NOMO-1 treated with dmso at 0.1 percent for 144 hours (cell line): Measurements from ENCODE around the gene BMP6.

Source experiments
- DNase-seq: peaks from one replicate; lab custom pipeline; 2025; ENCODE audit not compliant: unreplicated experiment; lab: John Stamatoyannopoulos, UW

The BMP6 gene

GRCh38 chr6:7747016-7747415 is 21.1 kb downstream of the BMP6 start:
- no peak for DNase-seq

GRCh38 chr6:7747433-7747832 is 21.5 kb downstream of the BMP6 start:
- no peak for DNase-seq

DNA sequence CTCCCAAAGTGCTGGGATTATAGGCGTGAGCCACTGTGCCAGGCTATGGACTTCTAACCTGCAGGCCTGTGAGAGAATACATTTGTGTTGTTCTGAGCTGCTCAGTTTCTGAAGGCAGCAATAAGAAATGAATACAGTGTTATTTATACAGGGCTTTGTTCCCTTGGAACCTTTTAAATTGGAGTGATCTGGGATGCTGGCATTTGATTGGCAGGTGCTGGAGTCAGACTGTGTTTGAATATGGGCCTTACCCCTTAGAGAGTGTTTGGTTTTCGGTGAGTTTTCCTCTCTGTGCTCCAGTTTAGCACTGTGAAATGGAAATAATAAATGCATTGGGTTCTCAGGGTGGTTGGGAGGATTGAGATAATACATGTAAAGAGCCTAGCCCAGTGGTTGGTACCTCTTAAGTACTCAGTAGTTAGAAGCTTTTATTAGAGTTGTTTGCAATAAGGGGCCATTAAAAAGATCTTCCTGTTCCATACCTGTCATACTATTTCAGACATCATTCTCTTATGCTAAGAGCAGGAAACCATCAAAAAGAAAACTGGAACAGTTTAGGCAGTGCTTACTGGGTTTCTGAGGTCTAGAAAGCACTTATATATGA is 22.1 kb downstream of the BMP6 start:
- no peak for DNase-seq

DNA sequence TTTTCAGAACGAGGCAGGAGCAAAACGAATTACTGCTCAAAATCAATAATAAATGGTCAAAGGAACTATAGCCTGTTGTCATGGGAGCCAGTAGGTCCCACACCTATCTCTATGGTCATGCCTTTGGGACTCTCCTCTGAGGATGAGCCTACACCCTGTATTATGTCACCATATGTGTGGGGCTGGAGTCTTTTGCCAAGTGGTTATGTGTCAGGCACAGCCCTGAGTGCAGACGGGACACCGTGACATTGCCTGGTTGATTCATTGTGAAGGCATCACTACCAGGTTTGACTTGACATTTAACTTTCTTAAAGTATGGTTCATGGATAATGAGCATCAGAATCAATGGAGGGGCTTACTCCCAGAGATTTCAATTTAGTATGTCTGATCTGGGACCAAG is 23.6 kb downstream of the BMP6 start:
- no peak for DNase-seq

- DNase-seq = peak; percentile 55
Measured at GRCh38 chr6:7750197-7750596, 24.3 kb downstream of the BMP6 start.

DNA sequence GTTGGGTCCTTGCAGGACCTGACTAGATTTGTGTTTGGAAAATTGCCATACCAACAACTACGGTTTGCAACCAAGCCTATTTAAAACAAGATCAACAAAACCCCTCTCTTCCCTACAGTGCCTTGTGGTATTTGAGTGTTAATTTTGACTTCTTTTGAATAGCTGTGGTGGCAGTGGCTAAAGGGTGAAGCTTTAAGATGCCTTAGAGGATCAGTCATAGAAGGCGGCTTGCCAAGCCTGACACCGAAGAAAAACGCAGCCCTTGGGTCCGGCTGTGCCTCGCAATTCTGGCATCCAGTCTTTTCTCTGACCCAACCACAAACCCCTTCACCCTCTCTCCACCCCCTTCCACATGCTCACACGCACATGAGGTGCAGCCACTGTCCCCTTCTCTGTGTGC is 32.6 kb downstream of the BMP6 start:
- no peak for DNase-seq

- DNase-seq = no peak
Measured at GRCh38 chr6:7759320-7759719, 33.4 kb downstream of the BMP6 start.

GRCh38 chr6:7761051-7761450 is 35.2 kb downstream of the BMP6 start:
- DNase-seq = no peak

DNA sequence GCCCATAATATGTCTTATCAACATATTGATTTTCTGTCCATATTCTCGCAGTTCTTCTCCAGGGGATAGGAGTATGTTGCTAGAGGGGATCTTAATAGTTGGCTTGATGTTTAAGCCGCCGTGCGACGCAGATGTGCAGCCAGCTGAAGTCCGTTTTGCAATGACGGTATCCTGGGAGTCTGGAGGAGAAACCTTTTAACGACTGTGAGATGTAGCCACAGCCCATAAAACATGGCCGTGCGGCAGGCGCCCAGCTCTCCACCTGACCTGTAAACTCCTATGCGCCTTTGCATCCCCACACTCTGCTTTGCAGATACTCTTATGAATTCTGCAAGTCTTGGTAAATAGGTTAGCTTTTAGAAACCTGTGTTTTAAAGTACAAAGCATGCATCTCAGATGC is 36.9 kb downstream of the BMP6 start:
- no peak for DNase-seq

DNA sequence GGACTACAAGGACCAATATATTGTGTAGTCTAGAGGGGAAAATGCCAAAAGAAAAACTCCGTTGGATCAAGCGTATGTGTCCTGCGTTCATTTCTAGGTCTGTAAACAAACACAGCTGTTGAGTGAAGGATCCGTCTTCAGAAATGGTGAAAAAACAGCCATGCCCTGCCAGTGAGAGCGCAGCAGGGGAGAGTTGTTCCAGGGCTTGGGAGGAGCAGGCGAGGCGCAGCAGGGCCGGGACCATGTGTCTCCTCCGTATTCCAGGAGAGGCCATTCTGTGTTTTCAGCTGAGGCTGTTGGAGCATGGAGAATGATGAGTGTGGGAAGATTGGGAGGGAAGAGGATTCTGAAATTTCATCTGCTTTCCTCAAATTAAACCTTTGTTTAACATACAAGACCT is 38.0 kb downstream of the BMP6 start:
- DNase-seq = no peak

DNA sequence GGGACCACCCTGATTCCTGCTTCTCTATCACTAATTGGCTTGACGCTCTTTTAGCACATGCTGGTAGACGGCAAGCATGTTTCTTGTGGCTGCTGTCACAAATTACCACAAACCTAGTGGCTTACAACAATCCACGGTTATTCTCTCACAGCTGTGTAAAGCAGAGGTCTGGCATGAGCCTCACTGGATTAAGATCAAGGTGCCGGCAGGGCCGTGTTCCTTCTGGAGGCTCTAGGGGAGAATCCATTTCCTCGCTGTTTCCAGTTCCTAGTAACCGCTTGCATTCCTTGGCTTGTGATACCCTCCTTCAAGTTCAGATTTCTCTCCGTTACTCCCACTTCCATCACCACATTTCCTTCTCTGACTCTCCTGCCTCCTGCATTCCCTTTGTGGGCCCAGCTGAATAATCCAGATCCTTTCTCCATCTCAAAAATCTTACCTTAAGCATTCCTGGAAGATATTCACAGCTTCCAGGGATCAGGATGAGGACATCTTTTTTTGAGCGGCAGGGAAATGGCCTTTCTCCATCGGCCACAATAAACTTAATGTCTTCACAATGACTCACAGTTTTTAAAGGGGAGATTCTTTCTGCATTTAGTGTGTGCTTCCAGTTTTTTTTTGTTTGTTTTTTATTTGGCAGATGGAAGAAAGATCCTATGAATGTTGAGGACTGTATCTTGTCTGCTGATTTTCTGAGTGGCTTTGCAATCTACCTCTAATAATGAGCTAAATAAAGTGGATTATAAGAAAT is 39.9 kb downstream of the BMP6 start:
- no peak for DNase-seq

- no peak for DNase-seq
Measured at GRCh38 chr6:7769702-7770101, 43.8 kb downstream of the BMP6 start.

GRCh38 chr6:7770111-7770510 is 44.2 kb downstream of the BMP6 start:
- no peak for DNase-seq

DNA sequence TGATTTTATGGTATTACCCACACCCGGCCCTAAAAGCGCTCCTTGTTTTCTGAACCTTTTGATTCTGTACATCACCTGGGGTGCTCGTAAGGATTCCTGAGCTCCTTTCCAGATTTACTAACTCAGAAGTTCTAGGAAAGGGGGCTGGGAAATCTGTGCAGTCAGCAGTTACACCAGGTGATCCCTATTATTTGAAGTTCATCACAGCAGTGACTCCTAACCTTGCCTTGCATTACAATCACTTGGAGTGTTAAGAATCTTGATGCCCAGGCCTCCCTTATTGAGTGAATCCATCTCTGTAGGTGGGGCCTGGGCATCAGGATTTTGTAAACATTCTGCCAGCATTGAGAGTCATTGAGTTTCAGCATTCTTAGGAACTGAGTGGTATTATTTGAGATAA is 44.7 kb downstream of the BMP6 start:
- no peak for DNase-seq

GRCh38 chr6:7773322-7773721 is 47.4 kb downstream of the BMP6 start:
- DNase-seq = no peak

DNA sequence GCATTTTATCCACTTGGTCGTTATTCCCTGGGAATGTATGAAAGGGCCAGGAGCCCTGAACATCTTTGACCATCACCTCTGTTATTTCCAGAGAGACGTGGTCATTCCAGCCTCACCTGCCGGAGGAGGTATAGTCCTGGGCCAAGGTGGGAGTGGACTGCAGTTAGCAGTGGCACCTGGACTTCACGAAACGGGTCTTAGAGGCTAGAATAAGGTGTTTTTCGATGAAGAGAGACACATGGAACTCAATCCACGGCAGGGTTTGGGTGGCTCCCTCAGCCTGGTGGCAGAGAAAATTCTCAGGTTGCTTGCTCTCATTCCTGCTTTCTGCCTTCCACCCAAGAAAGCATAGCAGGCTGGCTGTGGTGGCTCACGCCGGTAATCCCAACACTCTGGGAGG is 48.0 kb downstream of the BMP6 start:
- no peak for DNase-seq

- DNase-seq = no peak
Measured at GRCh38 chr6:7776509-7776908, 50.6 kb downstream of the BMP6 start.

DNA sequence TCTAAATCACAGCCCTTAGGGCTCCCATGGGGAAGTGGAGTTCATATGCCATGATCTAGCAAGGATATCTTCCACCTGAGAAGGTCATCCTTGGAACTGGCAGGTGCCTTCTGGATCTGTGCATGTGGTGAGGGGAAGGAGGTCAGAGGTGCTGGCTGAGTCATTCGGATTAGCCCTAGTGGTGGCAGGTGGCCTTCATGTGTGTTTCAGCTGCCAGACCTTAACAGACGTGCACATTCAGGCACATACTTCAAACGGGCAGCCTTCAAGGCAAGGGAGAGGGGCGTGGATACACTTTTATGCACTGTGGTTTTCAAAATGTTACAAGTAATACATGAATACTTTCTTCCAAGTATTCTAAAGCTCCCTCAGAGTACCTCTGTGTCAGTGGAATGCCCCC is 51.2 kb downstream of the BMP6 start:
- DNase-seq = no peak

- DNase-seq = no peak
Measured at GRCh38 chr6:7781240-7781639, 55.3 kb downstream of the BMP6 start.

GRCh38 chr6:7784248-7784647 is 58.3 kb downstream of the BMP6 start:
- DNase-seq = no peak

GRCh38 chr6:7784706-7785105 is 58.8 kb downstream of the BMP6 start:
- DNase-seq = peak; percentile 52

DNA sequence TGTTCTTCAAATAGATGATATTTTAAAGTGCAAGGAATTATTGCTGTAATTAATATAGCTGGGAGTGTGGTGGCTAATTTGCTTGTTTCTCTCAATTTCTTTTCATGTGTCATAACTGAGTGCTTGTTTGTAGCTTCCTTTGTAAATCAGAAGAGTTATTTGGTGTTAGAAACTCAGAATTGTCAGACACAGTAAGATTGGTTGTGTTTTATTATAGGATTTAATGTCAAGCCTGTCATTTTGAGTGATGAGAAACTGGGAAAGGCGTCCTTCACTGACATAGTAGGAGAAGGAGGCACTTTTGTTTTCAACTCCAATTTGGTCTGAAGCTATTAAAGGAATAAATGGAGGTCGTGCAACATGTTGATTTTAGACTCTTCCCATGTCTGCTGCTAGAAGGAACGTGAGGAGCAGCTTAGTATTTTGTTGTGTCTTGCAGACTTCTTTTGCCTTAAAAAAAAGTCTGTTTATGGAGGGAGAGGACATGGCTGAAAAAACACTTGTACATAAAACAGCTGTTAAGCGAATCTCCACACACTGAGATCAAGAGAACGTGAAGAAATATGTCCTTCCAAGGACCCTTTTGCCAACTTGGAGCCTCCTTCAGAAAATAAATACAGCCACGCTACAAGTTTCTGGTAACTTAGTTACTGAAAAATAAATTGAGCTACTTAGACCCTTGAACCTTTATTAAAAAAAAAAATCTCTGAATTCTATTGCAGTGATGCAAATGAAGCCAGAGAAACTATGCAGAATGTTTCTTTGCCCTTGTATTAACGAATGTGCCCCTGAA is 59.5 kb downstream of the BMP6 start:
- no peak for DNase-seq
